Astrocyte of the cerebellum (primary cell): ENCODE data around the gene TENM3.

ENCODE experiments used
- DNase-seq: peaks from one replicate; pipeline ENCODE4 v3.0.0-alpha.2; 2011; ENCODE audit warnings: low read depth
- H3K4me3 ChIP-seq: 2 replicates; pipeline ENCODE4 v1.5.1; 2011; ENCODE audit warnings: mild to moderate bottlenecking, low read depth, low read length, moderate library complexity
- in situ Hi-C: cut with HindIII; loops from 2 replicates; pipeline ENCODE4 v1.10.0; 2017; ENCODE audit warnings: low sequenced_read_pairs
- TF ChIP-seq, protein P1 (sequence below): IDR thresholded peaks from 2 replicates; pipeline ENCODE4 v1.5.1; 2012; ENCODE audit warnings: low read length, low read depth, moderate library complexity, mild to moderate bottlenecking; ENCODE audit errors: missing control alignments

The TENM3 gene

DNA sequence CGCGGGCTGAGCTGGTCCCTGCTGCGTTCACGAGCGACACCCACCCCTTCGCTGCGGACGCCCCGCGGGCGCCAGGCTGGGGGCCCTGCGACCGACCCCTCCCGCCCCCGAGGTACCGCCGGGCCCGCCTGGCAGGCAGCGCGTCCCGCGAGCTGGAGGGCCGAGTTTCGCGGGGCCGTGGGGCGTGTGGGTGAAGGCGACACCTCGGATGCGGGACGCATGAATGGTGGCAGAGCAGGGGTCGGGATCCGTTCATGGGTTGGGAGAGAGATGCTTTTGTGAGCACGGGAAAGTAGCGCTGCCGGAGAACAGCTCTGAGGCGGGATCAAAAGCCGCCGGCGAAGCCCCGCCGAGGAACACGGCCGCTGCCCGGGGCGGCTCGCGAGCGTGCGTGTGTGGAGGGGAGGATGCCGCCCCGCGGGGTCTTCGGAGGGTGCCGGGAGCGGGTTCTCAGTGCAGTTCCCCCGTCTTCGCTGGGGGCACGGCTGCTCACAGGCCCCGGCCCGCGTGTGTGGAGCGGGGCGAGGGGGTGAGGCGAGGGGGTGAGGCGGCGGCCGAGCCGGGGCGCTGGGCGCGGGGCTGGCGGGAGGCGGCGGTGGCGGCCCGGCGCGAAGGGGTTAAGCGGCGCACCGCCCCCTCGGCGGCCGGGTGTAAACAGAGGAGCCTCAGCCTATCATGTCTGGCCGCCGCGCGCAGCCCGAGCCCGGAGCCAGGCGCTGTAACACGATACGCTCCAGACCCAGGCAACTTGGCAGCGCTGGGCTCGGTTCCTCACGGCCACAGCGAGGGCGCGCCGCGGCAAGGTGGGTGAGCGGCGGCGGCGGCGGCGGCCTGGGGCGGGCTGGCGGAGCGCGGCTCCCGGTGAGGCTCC, 205.3 kb downstream of the TENM3 start:
- DNase-seq, result peak; percentile 88
- TF ChIP-seq, protein P1, sequence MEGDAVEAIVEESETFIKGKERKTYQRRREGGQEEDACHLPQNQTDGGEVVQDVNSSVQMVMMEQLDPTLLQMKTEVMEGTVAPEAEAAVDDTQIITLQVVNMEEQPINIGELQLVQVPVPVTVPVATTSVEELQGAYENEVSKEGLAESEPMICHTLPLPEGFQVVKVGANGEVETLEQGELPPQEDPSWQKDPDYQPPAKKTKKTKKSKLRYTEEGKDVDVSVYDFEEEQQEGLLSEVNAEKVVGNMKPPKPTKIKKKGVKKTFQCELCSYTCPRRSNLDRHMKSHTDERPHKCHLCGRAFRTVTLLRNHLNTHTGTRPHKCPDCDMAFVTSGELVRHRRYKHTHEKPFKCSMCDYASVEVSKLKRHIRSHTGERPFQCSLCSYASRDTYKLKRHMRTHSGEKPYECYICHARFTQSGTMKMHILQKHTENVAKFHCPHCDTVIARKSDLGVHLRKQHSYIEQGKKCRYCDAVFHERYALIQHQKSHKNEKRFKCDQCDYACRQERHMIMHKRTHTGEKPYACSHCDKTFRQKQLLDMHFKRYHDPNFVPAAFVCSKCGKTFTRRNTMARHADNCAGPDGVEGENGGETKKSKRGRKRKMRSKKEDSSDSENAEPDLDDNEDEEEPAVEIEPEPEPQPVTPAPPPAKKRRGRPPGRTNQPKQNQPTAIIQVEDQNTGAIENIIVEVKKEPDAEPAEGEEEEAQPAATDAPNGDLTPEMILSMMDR, result no peak
- H3K4me3 ChIP-seq, result peak overlapping the region; percentile 68
- in situ Hi-C loops, result no loop called here

DNA sequence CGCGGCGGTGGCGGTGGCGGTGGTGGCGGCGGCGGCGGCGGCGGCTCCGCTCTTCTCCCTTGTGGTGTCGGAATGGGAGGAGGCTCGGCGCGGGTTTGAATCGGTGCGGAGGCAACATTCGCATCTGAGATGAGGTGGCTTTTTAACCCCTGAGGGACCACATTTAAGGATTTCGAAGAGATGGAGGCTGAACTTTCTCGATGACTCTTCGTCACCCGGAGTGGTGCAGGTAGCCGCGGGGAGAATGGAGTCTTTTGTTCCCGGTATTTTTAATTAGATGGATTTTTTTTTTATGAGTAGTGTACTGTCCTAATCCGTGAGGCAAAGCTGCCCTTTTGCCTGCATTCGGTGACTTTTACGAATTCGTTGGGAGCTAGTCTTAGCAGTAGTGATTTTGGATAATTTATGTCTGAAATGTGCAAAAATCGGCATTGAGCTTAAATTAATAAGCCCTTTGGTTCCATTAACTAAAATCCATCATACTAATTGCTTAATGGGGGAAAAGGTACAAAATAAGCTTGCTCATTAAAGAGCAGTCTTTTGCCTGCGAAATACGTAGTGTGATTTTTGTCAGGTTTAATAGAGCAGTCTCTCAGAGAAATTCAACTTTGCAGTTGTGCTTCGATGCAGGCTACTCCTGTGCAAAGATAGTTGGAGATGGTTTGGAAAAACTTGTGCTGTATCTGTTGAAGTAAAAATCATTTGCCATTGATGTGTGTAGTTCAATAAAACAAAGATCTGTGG, 206.2 kb downstream of the TENM3 start:
- no peak for DNase-seq
- peak overlapping the region; percentile 68 for H3K4me3 ChIP-seq
- TF ChIP-seq, protein P1, result no peak
- in situ Hi-C loops, result no loop called here

GRCh38 chr4:182449930-182450439, 206.8 kb downstream of the TENM3 start:
- TF ChIP-seq, protein P1, result no peak
- in situ Hi-C loops, result no loop called here
- DNase-seq, result no peak
- H3K4me3 ChIP-seq, result peak overlapping the region; percentile 68

GRCh38 chr4:182451441-182451840, 208.2 kb downstream of the TENM3 start:
- TF ChIP-seq, protein P1, result no peak
- no peak for DNase-seq
- in situ Hi-C loops, result no loop called here
- no peak overlapping the region for H3K4me3 ChIP-seq

- DNase-seq, result no peak
- H3K4me3 ChIP-seq, result no peak overlapping the region
- in situ Hi-C loops, result no loop called here
- TF ChIP-seq, protein P1, result no peak
Observed at GRCh38 chr4:182453830-182454229, 210.6 kb downstream of the TENM3 start.

GRCh38 chr4:182454440-182455013, 211.3 kb downstream of the TENM3 start:
- DNase-seq, result no peak
- no peak overlapping the region for H3K4me3 ChIP-seq
- TF ChIP-seq, protein P1, result no peak
- in situ Hi-C loops, result no loop called here
